ENCODE data around the gene NR1H2. TPM values are rescaled to one million over a fixed set of nuclear protein-coding genes. Genes with fewer than 3 reads are reported as not detected.
A peak's percentile ranks its signal among the peaks of the same experiment; 100 is the strongest.

The NR1H2 gene
- total RNA-seq, 2 experiments from 2014 or later, result 55.2 to 62.2 TPM

DNA sequence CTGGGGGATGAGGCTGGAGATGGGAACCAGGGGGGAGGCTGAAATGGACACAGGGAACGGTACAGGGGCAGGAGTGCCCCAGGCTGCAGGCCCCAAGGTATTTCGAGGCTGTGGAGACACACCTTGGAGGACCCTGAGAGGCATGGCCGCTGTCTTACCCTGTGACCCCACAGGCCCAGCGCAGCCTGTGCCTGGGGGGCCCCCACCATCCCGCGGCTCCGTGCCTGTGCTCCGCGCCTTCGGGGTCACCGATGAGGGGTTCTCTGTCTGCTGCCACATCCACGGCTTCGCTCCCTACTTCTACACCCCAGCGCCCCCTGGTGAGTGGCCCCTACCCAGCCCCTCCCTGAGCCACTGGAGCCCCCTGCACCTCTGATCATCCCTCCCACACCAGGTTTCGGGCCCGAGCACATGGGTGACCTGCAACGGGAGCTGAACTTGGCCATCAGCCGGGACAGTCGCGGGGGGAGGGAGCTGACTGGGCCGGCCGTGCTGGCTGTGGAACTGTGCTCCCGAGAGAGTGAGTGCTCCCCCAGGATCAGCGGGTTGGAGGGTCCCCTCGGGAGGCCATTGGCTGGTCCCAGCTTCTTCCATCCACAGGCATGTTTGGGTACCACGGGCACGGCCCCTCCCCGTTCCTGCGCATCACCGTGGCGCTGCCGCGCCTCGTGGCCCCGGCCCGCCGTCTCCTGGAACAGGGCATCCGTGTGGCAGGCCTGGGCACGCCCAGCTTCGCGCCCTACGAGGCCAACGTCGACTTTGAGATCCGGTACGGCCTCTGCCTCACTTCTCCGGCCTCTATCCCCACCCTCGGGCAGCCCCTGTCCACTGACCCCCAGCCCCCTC is 25.6 kb downstream of the NR1H2 start:
- ChIA-PET POLR2A (no interaction called here), CTCF (interaction anchor here (1.1 kb wide), 1 partner anchor 12 kb away, joined by 3 read pairs; no protein-coding TSS in a partner anchor)
- Mint-ChIP-seq H3K9me3 (no peaks in the 10 kb centered on the region), H3K27ac (no peak overlapping the region), H3K27me3 (no peaks in the 10 kb centered on the region), H3K4me1 (peaks cover 1% of the 10 kb centered on the region), H3K4me3 (no peak overlapping the region), H3K36me3 (ENCODE audit: low read depth) (peaks cover 27% of the 10 kb centered on the region)
- no peak for DNase-seq

DNA sequence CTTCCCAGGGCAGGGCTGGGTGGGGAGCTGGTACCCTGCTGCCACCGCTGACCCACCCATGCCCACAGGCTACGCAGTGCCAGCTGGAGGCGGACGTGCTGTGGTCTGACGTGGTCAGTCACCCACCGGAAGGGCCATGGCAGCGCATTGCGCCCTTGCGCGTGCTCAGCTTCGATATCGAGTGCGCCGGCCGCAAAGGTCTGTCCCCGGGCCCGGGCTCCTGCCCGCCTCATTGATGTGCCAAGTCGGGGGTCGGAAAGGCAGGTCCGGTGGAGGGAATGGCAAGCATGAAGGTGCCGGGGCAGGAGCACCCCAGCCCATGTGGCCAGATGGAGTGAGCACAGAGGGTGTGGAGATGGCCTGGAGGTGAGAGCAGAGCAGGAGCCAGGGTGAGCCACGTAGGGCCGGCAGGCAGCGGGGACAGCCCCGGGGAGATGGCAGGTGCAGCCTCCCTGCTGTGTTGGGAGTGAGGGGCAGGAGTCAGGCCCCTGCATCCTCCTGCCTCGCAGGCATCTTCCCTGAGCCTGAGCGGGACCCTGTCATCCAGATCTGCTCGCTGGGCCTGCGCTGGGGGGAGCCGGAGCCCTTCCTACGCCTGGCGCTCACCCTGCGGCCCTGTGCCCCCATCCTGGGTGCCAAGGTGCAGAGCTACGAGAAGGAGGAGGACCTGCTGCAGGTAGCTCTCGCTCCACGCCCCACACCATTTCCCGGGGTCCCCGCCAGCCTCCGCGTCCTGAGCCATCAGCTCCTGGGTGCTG is 26.5 kb downstream of the NR1H2 start:
- ChIA-PET CTCF (interaction anchor here (1.1 kb wide), 1 partner anchor 11 kb away, joined by 3 read pairs; no protein-coding TSS in a partner anchor), POLR2A (no interaction called here)
- Mint-ChIP-seq H3K36me3 (ENCODE audit: low read depth) (peaks cover 29% of the 10 kb centered on the region), H3K27me3 (no peaks in the 10 kb centered on the region), H3K27ac (no peak overlapping the region), H3K4me3 (no peak overlapping the region), H3K9me3 (no peaks in the 10 kb centered on the region), H3K4me1 (peaks cover 1% of the 10 kb centered on the region)
- DNase-seq, result no peak

DNA sequence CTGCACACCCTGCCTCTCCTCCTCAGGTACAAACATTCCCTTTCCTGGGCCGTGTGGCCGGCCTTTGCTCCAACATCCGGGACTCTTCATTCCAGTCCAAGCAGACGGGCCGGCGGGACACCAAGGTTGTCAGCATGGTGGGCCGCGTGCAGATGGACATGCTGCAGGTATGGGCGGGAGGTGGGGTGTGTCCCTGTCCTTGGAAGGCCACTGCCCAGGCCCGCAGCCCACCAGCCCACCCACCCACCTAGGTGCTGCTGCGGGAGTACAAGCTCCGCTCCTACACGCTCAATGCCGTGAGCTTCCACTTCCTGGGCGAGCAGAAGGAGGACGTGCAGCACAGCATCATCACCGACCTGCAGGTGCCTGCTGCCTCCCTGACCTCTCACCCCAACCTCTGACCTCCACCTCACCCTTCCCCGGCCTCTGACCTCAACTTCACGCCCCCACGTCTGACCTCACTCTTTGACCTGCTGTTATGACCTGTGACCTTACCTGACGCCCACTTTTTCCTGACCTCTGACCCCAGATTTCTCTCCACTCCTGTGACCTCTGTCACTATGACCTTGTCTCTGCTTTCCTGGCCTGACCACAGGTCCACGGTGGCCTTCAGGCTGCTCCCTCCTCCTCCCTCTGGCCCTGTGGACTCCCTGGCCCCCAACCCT is 30.0 kb downstream of the NR1H2 start:
- H3K4me3 Mint-ChIP-seq, result no peak overlapping the region
- no peaks in the 10 kb centered on the region for H3K27me3 Mint-ChIP-seq
- peaks cover 1% of the 10 kb centered on the region for H3K4me1 Mint-ChIP-seq
- CTCF ChIA-PET, result no interaction called here
- DNase-seq, result no peak
- H3K36me3 Mint-ChIP-seq (ENCODE audit: low read depth), result peaks cover 36% of the 10 kb centered on the region
- no peak overlapping the region for H3K27ac Mint-ChIP-seq
- H3K9me3 Mint-ChIP-seq, result no peaks in the 10 kb centered on the region
- POLR2A ChIA-PET, result no interaction called here

DNA sequence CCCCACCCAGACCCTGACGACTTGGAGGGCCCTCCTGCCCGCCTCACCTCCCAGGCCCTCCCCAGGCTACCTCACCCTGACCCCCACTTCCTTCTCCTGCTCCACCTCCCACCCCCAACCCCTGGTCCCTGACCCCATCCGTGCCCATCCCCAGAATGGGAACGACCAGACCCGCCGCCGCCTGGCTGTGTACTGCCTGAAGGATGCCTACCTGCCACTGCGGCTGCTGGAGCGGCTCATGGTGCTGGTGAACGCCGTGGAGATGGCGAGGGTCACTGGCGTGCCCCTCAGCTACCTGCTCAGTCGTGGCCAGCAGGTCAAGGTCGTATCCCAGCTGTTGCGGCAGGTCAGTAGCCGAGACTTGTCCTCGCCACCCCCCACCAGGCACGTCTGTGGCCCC is 30.6 kb downstream of the NR1H2 start:
- peaks cover 37% of the 10 kb centered on the region for H3K36me3 Mint-ChIP-seq (ENCODE audit: low read depth)
- H3K4me1 Mint-ChIP-seq, result peaks cover 1% of the 10 kb centered on the region
- POLR2A ChIA-PET, result no interaction called here
- no peak overlapping the region for H3K4me3 Mint-ChIP-seq
- H3K27me3 Mint-ChIP-seq, result no peaks in the 10 kb centered on the region
- CTCF ChIA-PET, result interaction anchor here (0.7 kb wide), 1 partner anchor 749 kb away, joined by 3 read pairs; no protein-coding TSS in a partner anchor
- no peak overlapping the region for H3K27ac Mint-ChIP-seq
- no peak for DNase-seq
- no peaks in the 10 kb centered on the region for H3K9me3 Mint-ChIP-seq

DNA sequence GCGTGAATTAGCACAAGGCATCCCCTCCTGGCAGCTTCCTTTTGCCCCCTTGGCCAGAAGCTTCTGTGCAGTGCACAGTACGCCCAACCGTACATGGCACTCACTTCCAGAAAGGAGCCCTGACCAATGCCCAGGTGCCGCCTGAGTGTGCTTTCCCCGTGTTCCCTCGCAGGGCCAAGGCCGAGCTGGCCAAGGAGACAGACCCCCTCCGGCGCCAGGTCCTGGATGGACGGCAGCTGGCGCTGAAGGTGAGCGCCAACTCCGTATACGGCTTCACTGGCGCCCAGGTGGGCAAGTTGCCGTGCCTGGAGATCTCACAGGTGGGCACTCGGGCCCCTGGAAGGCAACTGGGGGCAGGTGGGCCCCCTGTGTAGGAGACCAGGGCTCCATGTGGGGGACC is 33.1 kb downstream of the NR1H2 start:
- Mint-ChIP-seq H3K36me3 (ENCODE audit: low read depth) (peaks cover 39% of the 10 kb centered on the region), H3K27me3 (no peaks in the 10 kb centered on the region), H3K4me3 (no peak overlapping the region), H3K27ac (no peak overlapping the region), H3K9me3 (no peaks in the 10 kb centered on the region), H3K4me1 (peaks cover 1% of the 10 kb centered on the region)
- CTCF ChIA-PET, result interaction anchor here (1.5 kb wide), 1 partner anchor 41 kb away, joined by 3 read pairs; no protein-coding TSS in a partner anchor
- POLR2A ChIA-PET, result no interaction called here
- no peak for DNase-seq

DNA sequence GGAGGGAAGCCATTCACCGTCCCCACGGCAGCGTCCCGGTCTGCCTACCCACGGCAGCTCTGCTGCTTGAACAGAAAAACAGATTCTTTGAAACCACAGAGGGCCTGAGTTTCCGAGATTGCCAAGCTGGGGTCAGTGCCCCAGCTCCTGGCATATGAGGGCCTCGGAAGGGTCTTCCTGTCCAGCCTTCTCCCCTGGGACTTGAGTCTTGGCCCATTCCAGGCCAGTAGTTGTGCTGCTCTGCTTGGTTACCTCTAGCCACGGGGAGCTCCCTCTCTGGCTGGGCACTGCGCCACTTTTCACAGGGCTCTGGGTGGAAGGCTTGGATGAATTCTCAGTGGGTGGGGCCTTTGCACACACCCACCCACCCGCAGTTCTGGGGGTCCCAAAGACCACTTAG is 33.9 kb downstream of the NR1H2 start:
- no peaks in the 10 kb centered on the region for H3K9me3 Mint-ChIP-seq
- DNase-seq, result no peak
- ChIA-PET POLR2A (no interaction called here), CTCF (interaction anchor here (1.5 kb wide), 1 partner anchor 41 kb away, joined by 3 read pairs; no protein-coding TSS in a partner anchor)
- H3K27ac Mint-ChIP-seq, result no peak overlapping the region
- H3K36me3 Mint-ChIP-seq (ENCODE audit: low read depth), result peaks cover 44% of the 10 kb centered on the region
- H3K4me1 Mint-ChIP-seq, result peaks cover 2% of the 10 kb centered on the region
- H3K27me3 Mint-ChIP-seq, result no peaks in the 10 kb centered on the region
- no peak overlapping the region for H3K4me3 Mint-ChIP-seq

DNA sequence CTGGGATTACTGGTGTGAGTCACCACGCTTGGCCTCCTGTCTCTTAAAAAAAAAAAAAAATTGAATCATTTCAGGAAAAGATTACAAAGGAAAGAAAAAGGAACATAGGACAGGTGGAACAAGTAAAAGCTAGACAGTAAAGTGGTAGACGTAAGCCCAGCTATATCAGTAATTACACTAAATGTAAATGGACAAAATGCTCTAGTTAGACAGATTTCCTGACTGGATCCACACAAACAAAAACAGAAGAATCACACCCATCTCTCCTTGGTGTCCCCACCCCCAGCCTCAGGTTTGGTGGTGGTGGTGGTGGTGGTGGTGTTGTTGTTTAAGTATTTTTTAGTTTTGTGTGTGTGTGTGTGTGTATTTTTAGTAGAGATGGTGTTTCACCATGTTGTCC is 36.2 kb downstream of the NR1H2 start:
- no peaks in the 10 kb centered on the region for H3K9me3 Mint-ChIP-seq
- no peak overlapping the region for H3K27ac Mint-ChIP-seq

DNA sequence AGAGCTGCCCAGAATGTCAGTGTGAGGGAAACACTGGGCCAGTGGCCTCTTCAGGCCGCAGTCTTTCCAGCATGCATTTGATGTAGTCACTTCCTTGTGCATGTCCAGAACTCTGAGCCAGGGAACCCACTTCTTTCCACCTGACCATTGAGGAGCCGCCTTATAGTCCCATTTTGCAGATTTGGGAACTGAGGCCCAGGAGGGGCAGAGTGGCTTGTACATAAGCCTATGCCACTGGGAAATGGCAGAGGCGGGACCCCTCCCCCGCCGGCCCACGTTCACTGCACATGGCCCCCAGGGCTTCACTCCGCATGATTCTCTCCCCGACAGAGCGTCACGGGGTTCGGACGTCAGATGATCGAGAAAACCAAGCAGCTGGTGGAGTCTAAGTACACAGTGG is 36.8 kb downstream of the NR1H2 start:
- peaks cover 29% of the 10 kb centered on the region for H3K36me3 Mint-ChIP-seq (ENCODE audit: low read depth)
- CTCF ChIA-PET, result interaction anchor here (1.4 kb wide), 1 partner anchor 11 kb away, joined by 3 read pairs; no protein-coding TSS in a partner anchor
- no peak for DNase-seq
- H3K4me1 Mint-ChIP-seq, result peaks cover 1% of the 10 kb centered on the region
- H3K27me3 Mint-ChIP-seq, result no peaks in the 10 kb centered on the region
- H3K9me3 Mint-ChIP-seq, result no peaks in the 10 kb centered on the region
- H3K27ac Mint-ChIP-seq, result no peak overlapping the region
- H3K4me3 Mint-ChIP-seq, result no peak overlapping the region
- POLR2A ChIA-PET, result no interaction called here

More for the DNA sequence above, 36.2 kb downstream of the NR1H2 start:
- Mint-ChIP-seq H3K4me3 (no peak overlapping the region), H3K27me3 (no peaks in the 10 kb centered on the region), H3K4me1 (peaks cover 1% of the 10 kb centered on the region), H3K36me3 (ENCODE audit: low read depth) (peaks cover 29% of the 10 kb centered on the region)
- no peak for DNase-seq
- ChIA-PET CTCF (interaction anchor here (0.6 to 1.4 kb wide), 3 partner anchors 12 to 380 kb away, joined by 3 to 4 read pairs (median 3); no protein-coding TSS in a partner anchor), POLR2A (no interaction called here)

DNA sequence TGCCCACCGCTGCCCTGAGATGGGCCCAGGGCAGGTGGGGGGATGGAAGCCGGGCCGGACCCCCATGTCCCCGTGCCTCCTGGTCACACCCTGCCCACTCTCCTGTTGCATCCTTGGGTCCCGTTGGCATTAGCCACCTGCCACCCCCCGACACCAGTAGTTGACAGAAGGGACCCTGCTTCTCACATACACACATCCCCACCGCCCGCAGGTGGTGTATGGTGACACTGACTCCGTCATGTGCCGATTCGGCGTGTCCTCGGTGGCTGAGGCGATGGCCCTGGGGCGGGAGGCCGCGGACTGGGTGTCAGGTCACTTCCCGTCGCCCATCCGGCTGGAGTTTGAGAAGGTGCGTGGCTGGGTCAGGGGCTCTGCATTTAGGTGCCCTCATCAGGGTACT is 37.3 kb downstream of the NR1H2 start:
- no peak overlapping the region for H3K4me3 Mint-ChIP-seq
- peaks cover 1% of the 10 kb centered on the region for H3K4me1 Mint-ChIP-seq
- POLR2A ChIA-PET, result no interaction called here
- no peak for DNase-seq
- H3K9me3 Mint-ChIP-seq, result no peaks in the 10 kb centered on the region
- CTCF ChIA-PET, result interaction anchor here (0.8 kb wide), 1 partner anchor 11 kb away, joined by 3 read pairs; no protein-coding TSS in a partner anchor
- no peak overlapping the region for H3K27ac Mint-ChIP-seq
- peaks cover 29% of the 10 kb centered on the region for H3K36me3 Mint-ChIP-seq (ENCODE audit: low read depth)
- no peaks in the 10 kb centered on the region for H3K27me3 Mint-ChIP-seq

DNA sequence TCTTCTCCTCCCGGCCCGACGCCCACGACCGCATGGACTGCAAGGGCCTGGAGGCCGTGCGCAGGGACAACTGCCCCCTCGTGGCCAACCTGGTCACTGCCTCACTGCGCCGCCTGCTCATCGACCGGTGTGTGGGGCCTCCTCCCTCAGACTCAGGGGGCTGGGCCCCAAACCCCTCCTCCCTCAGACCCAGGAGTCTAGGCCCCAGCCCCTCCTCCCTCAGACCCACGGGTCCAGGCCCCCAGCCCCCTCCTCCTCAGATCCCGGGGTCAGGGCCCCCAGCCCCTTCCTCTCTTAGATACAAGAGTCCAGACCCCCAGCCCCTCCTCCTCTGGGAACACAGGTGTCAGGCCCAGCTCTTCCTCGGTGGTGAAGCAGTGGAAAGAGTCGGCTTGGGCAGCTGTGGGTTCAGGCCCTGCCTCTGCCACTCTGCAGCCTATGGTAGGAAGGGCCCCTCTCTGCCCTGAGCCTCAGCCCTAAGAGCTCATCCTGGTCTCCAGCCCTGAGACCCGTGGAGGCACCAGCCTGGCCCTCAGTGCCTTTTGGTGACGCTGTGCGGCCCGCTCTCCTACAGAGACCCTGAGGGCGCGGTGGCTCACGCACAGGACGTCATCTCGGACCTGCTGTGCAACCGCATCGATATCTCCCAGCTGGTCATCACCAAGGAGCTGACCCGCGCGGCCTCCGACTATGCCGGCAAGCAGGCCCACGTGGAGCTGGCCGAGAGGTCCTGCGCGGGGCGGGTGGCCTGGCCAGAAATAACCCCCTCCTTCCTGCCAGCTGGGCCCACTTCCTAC is 38.8 kb downstream of the NR1H2 start:
- Mint-ChIP-seq H3K27ac (no peak overlapping the region), H3K27me3 (peaks cover 8% of the 10 kb centered on the region), H3K36me3 (ENCODE audit: low read depth) (peaks cover 23% of the 10 kb centered on the region), H3K4me1 (peaks cover 9% of the 10 kb centered on the region), H3K9me3 (no peaks in the 10 kb centered on the region), H3K4me3 (no peak overlapping the region)
- DNase-seq, result peak; percentile 69
- CTCF ChIA-PET, result interaction anchor here (0.6 to 1.5 kb wide), 11 partner anchors 11 to 114 kb away, joined by 3 to 4 read pairs (median 3); no protein-coding TSS in a partner anchor
- POLR2A ChIA-PET, result no interaction called here

DNA sequence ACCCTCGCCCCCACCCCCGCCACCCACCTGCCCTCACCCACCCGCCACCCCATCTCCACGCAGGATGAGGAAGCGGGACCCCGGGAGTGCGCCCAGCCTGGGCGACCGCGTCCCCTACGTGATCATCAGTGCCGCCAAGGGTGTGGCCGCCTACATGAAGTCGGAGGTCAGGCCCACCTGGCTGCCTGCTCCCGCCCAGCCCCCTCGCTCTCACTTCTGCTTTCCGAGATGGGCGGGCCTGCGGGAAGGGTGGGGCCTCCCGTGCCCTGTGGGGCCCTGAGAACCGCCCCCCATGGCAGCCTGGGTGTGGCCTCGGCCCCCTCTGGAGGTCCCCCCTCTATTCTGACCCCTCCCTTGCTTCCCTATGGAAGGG is 39.4 kb downstream of the NR1H2 start:
- ChIA-PET POLR2A (no interaction called here), CTCF (interaction anchor here (0.6 to 1.5 kb wide), 10 partner anchors 10 to 681 kb away, joined by 3 to 4 read pairs (median 3); no protein-coding TSS in a partner anchor)
- H3K27ac Mint-ChIP-seq, result no peak overlapping the region
- H3K9me3 Mint-ChIP-seq, result no peaks in the 10 kb centered on the region
- H3K36me3 Mint-ChIP-seq (ENCODE audit: low read depth), result peaks cover 18% of the 10 kb centered on the region
- DNase-seq, result no peak
- H3K4me1 Mint-ChIP-seq, result peaks cover 12% of the 10 kb centered on the region
- H3K27me3 Mint-ChIP-seq, result peaks cover 10% of the 10 kb centered on the region
- H3K4me3 Mint-ChIP-seq, result no peak overlapping the region
